ENCODE data around the gene DEPDC1B. TPM values are rescaled to one million over a fixed set of nuclear protein-coding genes. Genes with fewer than 3 reads are reported as not detected.
"Not testable (repeated sequence)": the region's sequence is repeated elsewhere in the genome, so short reads cannot be mapped to it uniquely, and the experiment has no call there.

The DEPDC1B gene, protein sequence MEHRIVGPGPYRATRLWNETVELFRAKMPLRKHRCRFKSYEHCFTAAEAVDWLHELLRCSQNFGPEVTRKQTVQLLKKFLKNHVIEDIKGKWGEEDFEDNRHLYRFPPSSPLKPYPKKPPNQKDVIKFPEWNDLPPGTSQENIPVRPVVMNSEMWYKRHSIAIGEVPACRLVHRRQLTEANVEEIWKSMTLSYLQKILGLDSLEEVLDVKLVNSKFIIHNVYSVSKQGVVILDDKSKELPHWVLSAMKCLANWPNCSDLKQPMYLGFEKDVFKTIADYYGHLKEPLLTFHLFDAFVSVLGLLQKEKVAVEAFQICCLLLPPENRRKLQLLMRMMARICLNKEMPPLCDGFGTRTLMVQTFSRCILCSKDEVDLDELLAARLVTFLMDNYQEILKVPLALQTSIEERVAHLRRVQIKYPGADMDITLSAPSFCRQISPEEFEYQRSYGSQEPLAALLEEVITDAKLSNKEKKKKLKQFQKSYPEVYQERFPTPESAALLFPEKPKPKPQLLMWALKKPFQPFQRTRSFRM
- total RNA-seq: 12.2 TPM

GRCh38 chr5:60699609-60700415, at the start of gene DEPDC1B:
DEPDC1B (minus strand) TSS chr5:60700166; CDS start chr5:60700093, 73 bp downstream.
- FAIRE-seq: no peak
- peak; percentile 76 to 83 for DNase-seq (ENCODE audit: low spot score in 2 of 2)

DNA sequence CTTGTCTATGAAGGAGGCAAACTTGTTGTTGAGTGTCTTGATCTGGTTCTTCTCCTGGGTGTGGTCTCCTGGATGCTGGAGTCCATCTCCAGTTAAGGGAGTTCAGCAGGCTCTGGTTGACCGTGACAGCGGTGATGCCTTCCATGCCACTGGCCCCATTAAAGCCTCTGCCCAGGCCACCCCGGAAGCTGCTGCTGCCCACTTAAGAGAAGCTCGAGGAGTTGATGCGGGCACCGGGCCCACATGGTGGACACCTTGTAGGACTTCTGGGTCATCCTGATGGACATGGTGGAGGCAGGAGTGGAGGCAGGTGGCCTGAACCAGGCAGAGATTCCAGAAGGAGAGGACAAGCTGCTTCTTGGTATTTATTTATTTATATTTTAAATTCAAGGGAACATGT, 44.7 kb upstream of the DEPDC1B start:
- DNase-seq (ENCODE audit: low spot score in 2 of 2) (no peak), FAIRE-seq (no peak)

GRCh38 chr5:60743511-60744314, 43.7 kb upstream of the DEPDC1B start:
- FAIRE-seq (no peak), DNase-seq (ENCODE audit: low spot score in 2 of 2) (no peak)

GRCh38 chr5:60740322-60740721, 40.4 kb upstream of the DEPDC1B start:
- DNase-seq (ENCODE audit: low spot score in 2 of 2) (no peak), FAIRE-seq (no peak)

- FAIRE-seq (no peak), DNase-seq (ENCODE audit: low spot score in 2 of 2) (no peak)
These were observed 39.0 kb upstream of the DEPDC1B start for GRCh38 chr5:60738933-60739332.

DNA sequence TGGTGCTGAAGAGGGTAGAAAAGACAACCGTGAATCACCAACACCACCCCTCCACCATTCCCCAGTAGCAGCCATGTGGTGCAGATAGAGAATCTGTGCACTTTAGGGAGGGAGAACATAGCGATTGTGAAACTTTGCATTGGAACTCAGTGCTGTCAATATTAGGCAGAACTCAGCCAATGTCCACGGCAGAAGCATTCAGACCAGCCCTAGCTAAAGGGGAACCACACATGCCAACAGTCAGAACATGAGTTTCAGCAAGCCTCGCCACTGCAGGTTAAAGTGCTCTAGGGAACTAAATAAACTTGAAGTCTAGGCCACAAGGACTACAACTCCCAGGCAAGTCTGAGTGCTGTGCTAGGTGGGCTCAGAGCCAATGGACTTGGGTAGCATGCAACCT, 38.5 kb upstream of the DEPDC1B start:
- FAIRE-seq: no peak
- no peak for DNase-seq (ENCODE audit: low spot score in 2 of 2)

DNA sequence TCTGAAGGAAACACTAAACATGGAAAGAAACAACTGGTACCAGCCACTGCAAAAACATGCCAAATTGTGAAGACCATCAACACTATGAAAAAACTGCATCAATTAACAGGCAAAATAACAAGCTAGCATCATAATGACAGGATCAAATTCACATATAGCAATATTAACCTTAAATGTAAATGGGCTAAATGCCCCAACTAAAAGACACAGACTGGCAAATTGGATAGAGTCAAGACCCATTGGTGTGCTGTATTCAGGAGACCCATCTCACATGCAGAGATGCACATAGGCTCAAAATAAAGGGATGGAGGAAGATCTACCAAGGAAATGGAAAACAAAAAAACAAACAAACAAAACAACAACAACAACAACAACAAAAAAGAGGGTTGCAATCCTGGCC, 30.9 kb upstream of the DEPDC1B start:
- FAIRE-seq; DNase-seq (ENCODE audit: low spot score in 2 of 2): not testable (repeated sequence)

- no peak for DNase-seq (ENCODE audit: low spot score in 2 of 2)
- FAIRE-seq: no peak
These were observed 27.2 kb upstream of the DEPDC1B start for GRCh38 chr5:60727033-60727679.

GRCh38 chr5:60724126-60724525, 24.2 kb upstream of the DEPDC1B start:
- FAIRE-seq (no peak), DNase-seq (ENCODE audit: low spot score in 2 of 2) (no peak)

- no peak for FAIRE-seq
- no peak for DNase-seq (ENCODE audit: low spot score in 2 of 2)
These were observed 22.4 kb upstream of the DEPDC1B start for GRCh38 chr5:60722416-60722815.

DNA sequence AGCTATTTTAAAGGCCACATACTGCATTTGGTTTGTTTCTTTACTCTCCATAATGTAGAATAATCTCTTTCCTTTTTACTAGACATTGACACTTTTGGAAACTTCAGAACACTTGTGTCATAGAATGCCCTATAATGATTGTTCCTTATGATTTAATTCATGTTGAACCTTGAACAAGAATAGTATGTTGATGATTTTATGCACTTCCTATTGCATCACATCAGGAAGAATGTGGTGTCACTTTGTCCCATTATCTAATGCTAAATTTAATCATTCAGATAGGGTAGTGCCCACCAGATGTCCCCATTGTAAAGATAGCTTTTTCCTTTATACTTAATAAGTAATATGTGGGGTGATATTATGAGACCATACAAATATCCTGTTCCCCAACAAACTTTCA, 19.4 kb upstream of the DEPDC1B start:
- DNase-seq (ENCODE audit: low spot score in 2 of 2) (no peak), FAIRE-seq (no peak)

DNA sequence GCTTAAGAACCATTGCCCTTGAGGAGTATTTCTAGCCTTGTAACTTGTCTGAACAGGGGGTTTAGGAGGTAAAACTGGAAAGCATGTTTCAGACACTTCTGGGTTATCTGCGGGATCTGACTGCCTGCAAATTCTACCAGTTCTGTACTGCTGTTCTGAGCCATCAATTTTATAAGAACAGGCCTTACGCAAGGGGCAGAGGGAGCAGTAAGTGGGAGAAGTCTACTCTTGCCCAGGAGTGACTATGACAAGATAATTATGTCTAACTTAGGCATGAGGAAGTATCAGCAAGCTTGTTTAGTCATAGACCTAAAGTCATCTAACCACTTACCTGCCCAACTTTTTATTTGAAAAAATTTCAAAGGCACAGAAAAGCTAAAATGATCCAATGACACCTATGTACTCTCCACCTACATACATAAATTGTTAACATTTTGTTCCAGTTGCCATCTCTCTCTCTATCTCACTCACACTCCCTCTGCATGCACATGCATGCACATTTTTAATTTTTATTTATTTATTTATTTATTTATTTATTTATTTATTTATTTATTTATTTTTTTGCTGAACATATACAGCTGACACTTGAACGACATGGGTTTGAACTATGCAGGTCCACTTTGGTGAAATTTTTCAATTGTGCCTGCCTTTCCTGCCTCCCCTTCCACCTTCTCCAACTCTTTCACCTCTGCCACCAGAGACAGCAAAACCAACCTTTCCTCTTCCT, 18.4 kb upstream of the DEPDC1B start:
- no peak for FAIRE-seq
- no peak for DNase-seq (ENCODE audit: low spot score in 2 of 2)

- DNase-seq (ENCODE audit: low spot score in 2 of 2); FAIRE-seq: not testable (repeated sequence)
These were observed 15.4 kb upstream of the DEPDC1B start for GRCh38 chr5:60715201-60715928.

DNA sequence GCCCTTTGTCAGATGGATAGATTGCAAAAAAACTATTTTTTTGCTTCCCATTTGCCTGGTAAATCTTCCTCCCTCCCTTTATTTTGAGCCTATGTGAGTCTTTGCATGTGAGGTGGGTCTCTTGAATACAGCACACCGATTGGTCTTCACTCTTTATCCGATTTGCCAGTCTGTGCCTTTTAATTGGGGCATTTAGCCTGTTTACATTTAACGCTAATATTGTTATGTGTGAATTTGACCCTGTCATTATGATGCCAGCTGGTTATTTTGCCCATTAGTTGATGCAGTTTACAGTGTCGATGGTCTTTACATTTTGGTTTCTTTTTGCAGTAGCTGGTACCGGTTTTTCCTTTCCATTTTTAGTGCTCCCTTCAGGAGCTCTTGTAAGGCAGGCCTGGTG, 13.0 kb upstream of the DEPDC1B start:
- DNase-seq (ENCODE audit: low spot score in 2 of 2): no peak
- no peak for FAIRE-seq

DNA sequence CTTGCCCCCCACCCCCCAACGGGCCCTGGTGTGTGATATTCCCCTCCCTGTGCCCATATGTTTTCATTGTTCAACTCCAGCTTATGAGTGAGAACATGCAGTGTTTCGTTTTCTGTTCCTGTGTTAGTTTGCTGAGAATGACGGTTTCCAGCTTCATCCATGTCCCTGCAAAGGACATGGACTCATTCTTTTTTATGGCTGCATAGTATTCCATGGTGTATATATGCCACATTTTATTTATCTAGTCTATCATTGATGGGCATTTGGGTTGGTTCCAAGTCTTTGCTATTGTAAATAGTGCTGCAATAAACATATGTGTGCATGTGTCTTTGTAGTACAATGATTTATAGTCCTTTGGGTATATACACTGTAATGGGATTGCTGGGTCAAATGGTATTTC, 11.9 kb upstream of the DEPDC1B start:
- not testable (repeated sequence) for FAIRE-seq; DNase-seq (ENCODE audit: low spot score in 2 of 2)

DNA sequence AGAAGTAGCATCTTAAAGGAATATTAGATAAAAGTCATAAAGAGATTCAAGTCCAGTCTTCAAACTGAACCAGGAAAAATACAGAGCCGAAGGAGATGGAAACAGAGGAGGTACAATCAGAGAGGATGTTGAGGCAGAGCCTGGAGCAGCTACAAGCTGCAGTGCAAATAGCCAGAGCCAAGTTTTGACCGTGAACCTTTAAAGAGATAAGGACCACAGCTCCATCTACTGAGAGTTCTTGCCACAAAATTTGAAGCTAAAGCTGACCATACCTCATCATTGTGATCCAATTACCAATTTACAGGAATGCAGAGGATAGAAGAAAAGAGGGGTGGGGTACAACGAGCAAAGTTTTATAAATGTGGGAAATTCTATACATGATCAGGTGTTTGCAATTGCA, 10.4 kb upstream of the DEPDC1B start:
- DNase-seq (ENCODE audit: low spot score in 2 of 2) (no peak), FAIRE-seq (no peak)

GRCh38 chr5:60705144-60705543, 5.2 kb upstream of the DEPDC1B start:
- FAIRE-seq: no peak
- no peak for DNase-seq (ENCODE audit: low spot score in 2 of 2)

DNA sequence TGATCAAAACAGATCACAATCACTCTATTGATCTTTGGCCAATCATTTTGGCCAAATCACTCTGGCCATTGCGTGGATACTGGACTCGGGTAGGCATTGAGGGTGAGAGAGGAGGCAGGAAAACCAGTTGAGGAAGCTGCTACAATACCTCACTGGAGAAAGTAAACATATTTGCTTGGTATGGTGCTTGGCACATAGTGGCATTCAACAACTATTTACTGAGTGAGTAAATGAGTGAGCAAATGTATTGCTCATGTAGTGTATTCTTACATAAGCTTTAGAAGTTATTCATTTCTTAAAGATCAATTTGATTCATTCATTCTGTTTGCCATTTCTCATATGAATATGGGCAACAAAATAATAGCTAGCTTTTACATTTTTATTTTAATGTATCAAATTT, 4.0 kb upstream of the DEPDC1B start:
- no peak for DNase-seq (ENCODE audit: low spot score in 2 of 2)
- no peak for FAIRE-seq

Data from frontal cortex (tissue), 4 donors.